Measurements from ENCODE around the gene ZNF385A. TPM values are rescaled to one million over a fixed set of nuclear protein-coding genes. Genes with fewer than 3 reads are reported as not detected.

Gene ZNF385A
- total and polyA plus RNA-seq, 2 donors (not counting 3 experiments of a cell fraction or from before 2014, with no cell fraction given) = 1.6 to 7.9 TPM

GRCh38 chr12:54349679-54350078 is 34.9 kb downstream of the ZNF385A start:
- Histone ChIP-seq H3K9me1 (replicated peaks; ENCODE audit: control insufficient read depth, extremely low read depth, insufficient read depth, low read length) (no peaks in the 10 kb centered on the region), H3K4me2 (ENCODE audit: insufficient read depth, low read length) (no peak overlapping the region), H3K4me1 (ENCODE audit: control insufficient read depth, extremely low read depth, insufficient read depth, low read length) (no peaks in the 10 kb centered on the region), H3K9ac (replicated peaks; ENCODE audit: extremely low read depth, insufficient read depth, low read length) (no peak overlapping the region), H3K9me3 (replicated peaks; ENCODE audit: control insufficient read depth, insufficient read depth, low read length) (no peaks in the 10 kb centered on the region), H3K36me3 (ENCODE audit: control insufficient read depth in 2 of 2, extremely low read depth in 1 of 2, insufficient read depth in 2 of 2, low read length in 2 of 2) (peaks cover 28 to 31% of the 10 kb centered on the region in 2 experiments), H3K27me3 (ENCODE audit: control insufficient read depth in 2 of 2, insufficient read depth in 2 of 2, low read length in 2 of 2) (no peaks in the 10 kb centered on the region), H4K20me1 (replicated peaks; ENCODE audit: control insufficient read depth, extremely low read depth, insufficient read depth, low read length) (no peaks in the 10 kb centered on the region), H3K79me2 (ENCODE audit: control insufficient read depth, insufficient read depth, low read length) (no peaks in the 10 kb centered on the region), H2AFZ (ENCODE audit: low read depth, low read length) (no peak overlapping the region), H3K27ac (ENCODE audit: insufficient read depth, low read depth, low read length) (no peak overlapping the region), H3K4me3 (replicated peaks in 1 of 3; ENCODE audit: insufficient read depth in 1 of 3, low read depth in 1 of 3, low read length in 3 of 3) (no peak overlapping the region)
- no peak for TF ChIP-seq GATA2 (IDR thresholded peaks at IDR 0.05; ENCODE audit: insufficient read depth, insufficient read length, low read depth, low read length)
- TF ChIP-seq CTCF (IDR thresholded peaks at IDR 0.05; ENCODE audit: extremely low read depth in 1 of 2, insufficient read depth in 1 of 2, low read depth in 1 of 2, low read length in 2 of 2) = no peak
- no peak for TF ChIP-seq JUN (IDR thresholded peaks at IDR 0.05; ENCODE audit: borderline replicate concordance, insufficient read depth, insufficient read length, low read depth)
- TF ChIP-seq POLR2A (IDR thresholded peaks at IDR 0.05; ENCODE audit: low read depth, low read length) = no peak
- no peak for TF ChIP-seq MAX (IDR thresholded peaks at IDR 0.05; ENCODE audit: insufficient read depth, insufficient read length)
- TF ChIP-seq MYC (IDR thresholded peaks at IDR 0.05; ENCODE audit: low read depth, low read length) = no peak
- no peak for TF ChIP-seq POLR2AphosphoS5 (IDR thresholded peaks at IDR 0.05; ENCODE audit: insufficient read depth, low read depth, low read length)
- TF ChIP-seq FOS (IDR thresholded peaks at IDR 0.05; ENCODE audit: borderline replicate concordance, insufficient read depth, low read length) = no peak
- no peak for TF ChIP-seq EZH2 (IDR thresholded peaks at IDR 0.05; ENCODE audit: borderline replicate concordance, low read depth, low read length, severe bottlenecking)
- FAIRE-seq (no peak), DNase-seq (ENCODE audit: low read depth, low spot score) (no peak)
- dilution Hi-C loops (cut with MboI; ENCODE audit: extremely low pct_ligation_motif_present, low sequenced_read_pairs) = no loop called here
- BruUV-seq (replicated peaks) = no TSS peak
- POLR2A ChIA-PET = no interaction called here
- CTCF ChIA-PET = interaction anchor here (0.8 to 1.4 kb wide), 5 partner anchors 9 to 98 kb away, joined by 3 to 4 read pairs (median 3); no protein-coding TSS in a partner anchor
- intact Hi-C loops (cut with micrococcal nuclease) = no loop called here

All from endothelial cell of umbilical vein (primary cell).